ENCODE measurements around the gene NEK6. TPM values are rescaled to one million over a fixed set of nuclear protein-coding genes. Genes with fewer than 3 reads are reported as not detected.
A peak's percentile ranks its signal among the peaks of the same experiment; 100 is the strongest.

Gene NEK6
- 23.5 and 38.0 TPM in 2 replicates for total RNA-seq

GRCh38 chr9:124257844-124258606, at the start of gene NEK6:
Gene NEK6, plus strand, starts transcription at chr9:124257949. Its CDS starts 44,016 bp downstream, at chr9:124301965.
- peak within 1 kb of the TSS; percentile 94 for H3K4me3 ChIP-seq (ENCODE audit: low read depth, low read length)
- DNase-seq (ENCODE audit: low read depth) = no peak
- TF ChIP-seq CTCF (conservative IDR thresholded peaks at IDR 0.05; ENCODE audit: low read depth, low read length) = no peak

DNA sequence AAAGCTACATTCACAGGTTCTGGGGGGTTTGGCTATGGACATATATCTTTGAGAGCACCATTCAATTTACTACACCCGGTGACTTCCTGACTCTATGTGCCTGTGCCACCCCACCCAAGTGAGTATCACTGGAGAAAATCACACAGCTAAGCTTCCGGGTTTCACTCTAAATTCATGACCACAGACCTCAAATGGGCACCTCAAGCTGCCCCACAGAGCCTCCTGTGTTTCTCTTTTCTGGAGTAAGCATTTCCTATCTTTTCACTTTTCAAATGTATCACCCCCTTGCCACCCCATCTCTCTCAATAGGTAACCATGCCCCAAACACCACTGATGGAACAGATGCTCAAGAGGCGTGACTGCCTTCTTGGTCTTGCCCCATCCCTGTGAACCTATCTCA, 49.2 kb upstream of the NEK6 start:
- no peak for DNase-seq (ENCODE audit: low read depth)
- no peak for TF ChIP-seq CTCF (conservative IDR thresholded peaks at IDR 0.05; ENCODE audit: low read depth, low read length)
- no peak overlapping the region for H3K4me3 ChIP-seq (ENCODE audit: low read depth, low read length)

DNA sequence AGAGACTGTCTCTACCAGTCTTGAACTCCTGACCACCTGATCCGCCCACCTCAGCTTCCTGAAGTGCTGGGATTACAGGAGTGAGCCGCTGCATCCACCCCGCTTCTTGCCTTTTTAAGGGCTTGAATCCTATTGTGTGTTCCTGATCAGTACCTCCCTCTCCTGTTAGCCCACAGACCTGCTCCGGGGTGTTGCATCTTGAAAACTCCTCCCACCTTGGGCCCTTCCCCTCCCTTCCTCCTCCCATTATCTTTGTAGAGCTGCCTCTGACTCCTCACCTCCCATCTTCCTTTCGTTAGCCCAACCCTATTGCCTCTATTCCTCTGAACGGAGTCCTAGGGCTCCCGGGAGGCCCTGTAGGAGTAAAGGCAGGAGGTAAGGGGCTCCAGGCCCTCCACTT, 48.5 kb upstream of the NEK6 start:
- DNase-seq (ENCODE audit: low read depth) = no peak
- H3K4me3 ChIP-seq (ENCODE audit: low read depth, low read length) = no peak overlapping the region

GRCh38 chr9:124209774-124210173, 48.0 kb upstream of the NEK6 start:
- no peak for DNase-seq (ENCODE audit: low read depth)
- no peak for TF ChIP-seq CTCF (conservative IDR thresholded peaks at IDR 0.05; ENCODE audit: low read depth, low read length)
- H3K4me3 ChIP-seq (ENCODE audit: low read depth, low read length) = no peak overlapping the region

More for the DNA sequence above, 48.5 kb upstream of the NEK6 start:
- TF ChIP-seq CTCF (conservative IDR thresholded peaks at IDR 0.05; ENCODE audit: low read depth, low read length) = no peak

DNA sequence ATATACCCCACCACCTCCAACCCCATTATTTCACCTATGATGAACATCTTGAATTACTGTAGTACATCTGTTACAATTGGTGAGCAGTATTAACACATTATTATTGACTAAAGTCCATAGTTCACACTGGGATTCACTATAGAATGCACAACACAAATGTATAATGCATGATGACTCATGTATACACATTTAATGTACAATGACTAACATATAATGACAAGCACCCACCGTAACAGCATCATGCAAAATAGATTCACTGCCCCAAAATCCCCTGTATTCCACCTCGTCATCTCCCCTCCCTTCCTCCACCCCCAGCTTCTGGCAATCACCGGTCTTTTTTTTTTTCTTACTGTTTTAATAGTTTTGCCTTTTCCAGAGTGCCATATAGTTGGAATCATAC, 47.1 kb upstream of the NEK6 start:
- no peak for TF ChIP-seq CTCF (conservative IDR thresholded peaks at IDR 0.05; ENCODE audit: low read depth, low read length)
- DNase-seq (ENCODE audit: low read depth) = no peak
- H3K4me3 ChIP-seq (ENCODE audit: low read depth, low read length) = no peak overlapping the region

DNA sequence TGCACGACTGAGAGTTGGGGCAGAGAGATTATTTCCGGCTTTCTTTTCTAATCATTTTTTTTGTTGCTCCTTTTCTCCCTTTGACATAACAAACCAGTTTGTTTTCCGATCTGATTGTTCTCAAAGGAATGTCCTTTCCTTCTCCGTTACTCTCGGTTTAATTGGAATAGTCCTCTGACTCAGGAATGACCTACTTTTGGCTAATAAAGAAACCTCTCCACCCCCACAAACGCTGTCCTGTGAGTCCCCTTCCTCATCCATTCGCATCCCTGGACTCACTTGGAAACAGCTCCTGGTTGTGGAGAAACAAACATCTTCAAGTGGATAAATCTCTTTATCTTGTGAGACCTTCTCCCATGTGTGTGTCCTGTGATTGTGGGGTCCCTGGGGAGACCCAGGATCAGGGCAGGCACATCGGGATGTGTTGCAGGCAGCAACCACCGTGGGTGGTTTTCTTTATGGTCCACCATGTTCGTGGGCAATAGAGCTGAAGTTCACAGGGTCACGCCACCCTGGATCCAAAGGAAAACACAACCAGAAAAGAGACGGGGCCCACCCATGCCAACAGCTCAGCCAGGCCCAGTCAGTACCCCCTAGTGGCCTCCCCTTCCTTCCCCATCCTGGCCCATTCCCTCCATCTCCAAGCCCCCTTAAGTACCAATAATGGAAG, 45.2 kb upstream of the NEK6 start:
- H3K4me3 ChIP-seq (ENCODE audit: low read depth, low read length) = no peak overlapping the region
- no peak for DNase-seq (ENCODE audit: low read depth)
- no peak for TF ChIP-seq CTCF (conservative IDR thresholded peaks at IDR 0.05; ENCODE audit: low read depth, low read length)

All from epithelial cell of proximal tubule (primary cell).